ENCODE measurements around the gene RPL27. TPM values are rescaled to one million over a fixed set of nuclear protein-coding genes. Genes with fewer than 3 reads are reported as not detected.

RPL27 gene
- total RNA-seq, 2 experiments from 2014 or later = 1,923 to 1,951 TPM

DNA sequence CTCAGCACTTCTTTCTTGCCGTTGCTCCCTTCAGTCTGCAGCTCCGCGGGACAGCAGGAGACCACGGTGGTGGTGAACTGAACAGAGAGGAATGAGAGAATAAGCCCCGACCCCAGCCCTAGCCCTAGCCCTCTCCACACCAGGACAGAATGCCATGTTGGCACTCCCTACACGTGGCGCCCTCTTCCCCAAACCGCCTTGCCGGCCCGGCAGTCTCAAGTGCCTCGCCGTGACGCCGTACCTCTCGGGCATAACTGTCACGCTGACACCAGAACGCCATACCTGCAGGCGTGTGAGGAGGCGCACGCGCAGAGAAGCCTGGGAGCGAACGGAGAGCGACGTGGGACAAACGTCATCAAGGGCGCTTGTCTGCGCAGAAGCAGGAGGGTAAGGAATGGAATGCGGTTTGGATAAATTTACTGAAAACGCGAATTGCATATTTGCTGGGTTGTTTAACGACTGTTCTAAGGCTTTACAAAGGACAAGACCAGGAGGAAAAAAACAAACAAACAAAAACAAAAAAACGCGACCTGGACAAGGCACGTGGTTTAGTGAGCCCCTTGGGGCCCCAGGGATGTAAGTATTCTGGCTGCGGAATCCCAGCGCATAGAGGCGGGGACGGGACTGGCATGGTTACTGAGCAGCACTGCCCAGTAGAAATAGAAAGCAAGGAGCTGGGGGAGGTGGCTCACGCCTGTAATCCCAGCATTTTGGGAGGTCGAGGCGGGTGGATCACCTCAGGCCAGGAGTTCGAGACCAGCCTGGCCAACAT lies 33.9 kb upstream of the RPL27 start, which contains the start of gene AARSD1:
AARSD1 (minus strand) TSS at position 294 of the 772 bp plus-strand sequence; CDS start at position 280, 14 bp downstream.
- Mint-ChIP-seq H3K27me3 (no peaks in the 10 kb centered on the region), H3K9me3 (no peaks in the 10 kb centered on the region), H3K4me3 (peak within 1 kb of the TSS; percentile 86), H3K4me1 (ENCODE audit: low read depth) (peaks cover 14% of the 10 kb centered on the region), H3K36me3 (ENCODE audit: low read depth) (peaks cover 42% of the 10 kb centered on the region), H3K27ac (peak within 1 kb of the TSS; percentile 79)
- no peaks in the 10 kb centered on the region for H3K9me3 ChIP-seq (ENCODE audit: control insufficient read depth in 1 of 2, insufficient read depth in 1 of 2, low read length in 2 of 2)
- ATAC-seq (ENCODE audit: poor library complexity) = peak; percentile 98
- intact Hi-C loops (cut with DNase I, micrococcal nuclease) = loop anchor here in 1 of 2 experiments (1.0 to 2.0 kb wide), 2 partner anchors 17 to 32 kb away; no protein-coding TSS in a partner anchor
- H3K4me3 ChIP-seq (ENCODE audit: low read length) = peak within 1 kb of the TSS; percentile 73
- H3K4me1 ChIP-seq (ENCODE audit: insufficient read depth, low read length) = peaks cover 20% of the 10 kb centered on the region
- no peaks in the 10 kb centered on the region for H3K27me3 ChIP-seq (ENCODE audit: control insufficient read depth in 1 of 2, insufficient read depth in 2 of 2, low read length in 2 of 2)
- H3K36me3 ChIP-seq (ENCODE audit: insufficient read depth, low read length) = peaks cover 29% of the 10 kb centered on the region
- peak within 1 kb of the TSS; percentile 38 to 54 for H3K27ac ChIP-seq (ENCODE audit: low read depth in 1 of 2, low read length in 2 of 2)
- TF ChIP-seq CTCF (IDR thresholded peaks at IDR 0.05) = no peak
- POLR2A ChIA-PET = interaction anchor here (1.0 to 1.8 kb wide), 4 partner anchors 34 to 404 kb away, joined by 3 to 10 read pairs (median 4); partner anchors contain the start of genes BECN1 and RPL27
- CTCF ChIA-PET = interaction anchor here (0.8 to 1.0 kb wide), 2 partner anchors 16 to 34 kb away, joined by 3 to 9 read pairs; partner anchors contain the start of genes RPL27 and RUNDC1
- peak; percentile 82 to 96 (median 86) for DNase-seq

DNA sequence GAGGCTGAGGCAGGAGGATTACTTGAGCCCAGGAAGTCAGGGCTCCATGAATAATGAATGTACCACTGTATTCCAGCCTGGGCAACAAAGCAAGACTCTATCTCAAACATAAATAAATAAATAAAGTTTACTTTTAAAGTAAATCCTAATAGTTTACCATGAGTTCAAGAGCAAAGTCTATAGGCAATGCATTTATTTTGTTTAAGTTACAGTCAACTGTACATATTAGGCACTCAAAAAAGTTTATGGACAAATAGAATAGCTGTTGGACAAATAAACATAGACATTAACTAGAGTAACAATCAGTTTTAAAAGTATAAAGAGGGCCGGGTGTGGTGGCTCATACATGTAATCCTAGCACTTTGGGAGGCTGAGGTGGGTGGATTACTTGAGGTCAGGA lies 30.3 kb upstream of the RPL27 start:
- no peak for DNase-seq
- no peak for ATAC-seq (ENCODE audit: poor library complexity)
- no peak overlapping the region for H3K4me3 Mint-ChIP-seq
- peaks cover 14% of the 10 kb centered on the region for H3K4me1 Mint-ChIP-seq (ENCODE audit: low read depth)
- TF ChIP-seq CTCF (IDR thresholded peaks at IDR 0.05) = no peak
- no peaks in the 10 kb centered on the region for H3K36me3 ChIP-seq (ENCODE audit: insufficient read depth, low read length)
- peaks cover 12% of the 10 kb centered on the region for H3K36me3 Mint-ChIP-seq (ENCODE audit: low read depth)
- no peak overlapping the region for H3K4me3 ChIP-seq (ENCODE audit: low read length)
- no peaks in the 10 kb centered on the region for H3K27me3 ChIP-seq (ENCODE audit: control insufficient read depth in 1 of 2, insufficient read depth in 2 of 2, low read length in 2 of 2)
- H3K27me3 Mint-ChIP-seq = no peaks in the 10 kb centered on the region
- H3K9me3 Mint-ChIP-seq = no peaks in the 10 kb centered on the region
- peaks cover 16% of the 10 kb centered on the region for H3K4me1 ChIP-seq (ENCODE audit: insufficient read depth, low read length)
- intact Hi-C loops (cut with DNase I, micrococcal nuclease) = no loop called here
- no peak overlapping the region for H3K27ac Mint-ChIP-seq
- no peak overlapping the region for H3K27ac ChIP-seq (ENCODE audit: low read depth in 1 of 2, low read length in 2 of 2)
- no peaks in the 10 kb centered on the region for H3K9me3 ChIP-seq (ENCODE audit: control insufficient read depth in 1 of 2, insufficient read depth in 1 of 2, low read length in 2 of 2)
- CTCF ChIA-PET = no interaction called here
- POLR2A ChIA-PET = no interaction called here

GRCh38 chr17:42969001-42969581 lies 29.1 kb upstream of the RPL27 start:
- no peak for TF ChIP-seq CTCF (IDR thresholded peaks at IDR 0.05)
- no peaks in the 10 kb centered on the region for H3K27me3 Mint-ChIP-seq

More at GRCh38 chr17:42969001-42969581, 29.1 kb upstream of the RPL27 start:
- Histone ChIP-seq H3K4me3 (ENCODE audit: low read length) (no peak overlapping the region), H3K9me3 (ENCODE audit: control insufficient read depth in 1 of 2, insufficient read depth in 1 of 2, low read length in 2 of 2) (no peaks in the 10 kb centered on the region), H3K36me3 (ENCODE audit: insufficient read depth, low read length) (no peaks in the 10 kb centered on the region), H3K27ac (ENCODE audit: low read depth in 1 of 2, low read length in 2 of 2) (no peak overlapping the region), H3K4me1 (ENCODE audit: insufficient read depth, low read length) (peaks cover 5% of the 10 kb centered on the region), H3K27me3 (ENCODE audit: control insufficient read depth in 1 of 2, insufficient read depth in 2 of 2, low read length in 2 of 2) (no peaks in the 10 kb centered on the region)
- H3K4me1 Mint-ChIP-seq (ENCODE audit: low read depth) = peaks cover 6% of the 10 kb centered on the region
- H3K36me3 Mint-ChIP-seq (ENCODE audit: low read depth) = peaks cover 5% of the 10 kb centered on the region
- POLR2A ChIA-PET = interaction anchor here (0.7 kb wide), 1 partner anchor 515 kb away, joined by 3 read pairs; the partner anchor contains the start of gene DHX8
- H3K4me3 Mint-ChIP-seq = no peak overlapping the region
- no peaks in the 10 kb centered on the region for H3K9me3 Mint-ChIP-seq
- H3K27ac Mint-ChIP-seq = no peak overlapping the region
- CTCF ChIA-PET = no interaction called here
- intact Hi-C loops (cut with DNase I, micrococcal nuclease) = no loop called here
- DNase-seq = no peak
- no peak for ATAC-seq (ENCODE audit: poor library complexity)

Data from CD4-positive, alpha-beta T cell (primary cell).